GM23338 (cell line): ENCODE measurements around the gene PIK3IP1. TPM values are rescaled to one million over a fixed set of nuclear protein-coding genes. Genes with fewer than 3 reads are reported as not detected.

Experiments
- ATAC-seq: fragments of 200-7000 bp; cut with Tn5 transposase; 3 replicates; pipeline ENCODE4 v1.9.1; 2020
- DNase-seq: peaks from one replicate; pipeline ENCODE4 v3.0.0-alpha.2; 2015; ENCODE audit warnings: low spot score
- H2AFZ ChIP-seq: fragments of 200-600 bp; sonication (generic); 2 replicates; pipeline ENCODE4 v1.8.0; 2016; ENCODE audit warnings: antibody characterized with exemption, mild to moderate bottlenecking, moderate library complexity
- H3F3A ChIP-seq: fragments of 200-600 bp; sonication (generic); replicated peaks from 2 replicates; pipeline ENCODE4 v1.8.0; 2017; ENCODE audit warnings: antibody characterized with exemption, mixed run types, low read depth
- H3K27ac ChIP-seq: fragments of 200-600 bp; sonication (generic); 2 replicates; pipeline ENCODE4 v1.6.1; 2016; ENCODE audit warnings: low read depth
- H3K27me3 ChIP-seq: fragments of 200-600 bp; sonication (generic); 2 replicates; pipeline ENCODE4 v1.8.0; 2016; ENCODE audit warnings: mild to moderate bottlenecking, mixed run types, moderate library complexity; ENCODE audit not compliant: insufficient read depth
- H3K36me3 ChIP-seq: fragments of 200-600 bp; sonication (generic); 2 replicates; pipeline ENCODE4 v1.8.0; 2016; ENCODE audit warnings: mild to moderate bottlenecking; ENCODE audit not compliant: insufficient read depth
- H3K4me1 ChIP-seq: fragments of 200-600 bp; sonication (generic); 2 replicates; pipeline ENCODE4 v1.8.0; 2016; ENCODE audit warnings: mild to moderate bottlenecking, moderate library complexity; ENCODE audit not compliant: insufficient read depth
- H3K4me2 ChIP-seq: fragments of 200-600 bp; sonication (generic); 2 replicates; pipeline ENCODE4 v1.7.1; 2017; ENCODE audit warnings: mixed run types
- H3K4me3 ChIP-seq: fragments of 200-600 bp; sonication (generic); 2 replicates; pipeline ENCODE4 v1.6.1; 2016; ENCODE audit warnings: mixed run types
- H3K79me2 ChIP-seq: fragments of 200-600 bp; sonication (generic); replicated peaks from 2 replicates; pipeline ENCODE4 v1.8.0; 2017; ENCODE audit warnings: mild to moderate bottlenecking; ENCODE audit not compliant: insufficient read depth
- H3K9me2 ChIP-seq: fragments of 200-600 bp; sonication (generic); 2 replicates; pipeline ENCODE4 v1.8.0; 2017; ENCODE audit not compliant: insufficient read depth
- H4K20me1 ChIP-seq: fragments of 200-600 bp; sonication (generic); replicated peaks from 2 replicates; pipeline ENCODE4 v1.8.0; 2017; ENCODE audit warnings: mild to moderate bottlenecking; ENCODE audit not compliant: insufficient read depth
- H3K27ac Mint-ChIP-seq: 2 replicates; pipeline ENCODE4 v1.8.0; 2020; ENCODE audit warnings: inconsistent platforms, mild to moderate bottlenecking, moderate library complexity, mixed read lengths
- H3K27me3 Mint-ChIP-seq: 3 replicates; pipeline ENCODE4 v1.8.0; 2022; ENCODE audit warnings: low read depth, mild to moderate bottlenecking, moderate library complexity, mixed read lengths, inconsistent platforms; ENCODE audit not compliant: insufficient read depth, poor library complexity
- H3K36me3 Mint-ChIP-seq: 3 replicates; pipeline ENCODE4 v1.8.0; 2021; ENCODE audit warnings: low read depth, mild to moderate bottlenecking, inconsistent platforms, moderate library complexity, mixed read lengths
- H3K4me1 Mint-ChIP-seq: 3 replicates; pipeline ENCODE4 v1.8.0; 2020; ENCODE audit warnings: mild to moderate bottlenecking, inconsistent platforms, mixed read lengths
- H3K4me3 Mint-ChIP-seq: 3 replicates; pipeline ENCODE4 v1.8.0; 2021; ENCODE audit warnings: moderate library complexity, mild to moderate bottlenecking, inconsistent platforms, mixed read lengths
- H3K9me3 Mint-ChIP-seq: 3 replicates; pipeline ENCODE4 v1.8.0; 2020; ENCODE audit warnings: moderate library complexity, mild to moderate bottlenecking, inconsistent platforms, mixed read lengths
- ETS1 ChIP-seq: IDR thresholded peaks from 2 replicates; pipeline ENCODE4 v1.6.1; 2016; ENCODE audit warnings: antibody characterized with exemption
- EZH2phosphoT487 ChIP-seq: fragments of 200-600 bp; sonication (generic); IDR thresholded peaks from one replicate; pipeline ENCODE4 v1.8.1; 2018; ENCODE audit warnings: antibody characterized with exemption; ENCODE audit not compliant: unreplicated experiment
- POLR2AphosphoS5 ChIP-seq: IDR thresholded peaks from 2 replicates; pipeline ENCODE4 v1.6.1; 2016; ENCODE audit warnings: antibody characterized with exemption, low read depth
- REST ChIP-seq: IDR thresholded peaks from one replicate; pipeline ENCODE4 v1.6.1; 2018; ENCODE audit warnings: antibody characterized with exemption; ENCODE audit not compliant: unreplicated experiment
- ZNF114 ChIP-seq: fragments of 250-450 bp; sonication (Bioruptor Pico); IDR thresholded peaks from 2 replicates; pipeline ENCODE4 v1.5.0; 2020; ENCODE audit warnings: mild to moderate bottlenecking, moderate library complexity
- ZNF331 ChIP-seq: fragments of 250-450 bp; sonication (Bioruptor Pico); IDR thresholded peaks from 2 replicates; pipeline ENCODE4 v1.5.0; 2020; ENCODE audit warnings: low read depth, mild to moderate bottlenecking, moderate library complexity
- polyA plus RNA-seq: library from polyadenylated mRNA; unstranded; fragments of >200 nt; fragmentation: Nextera tagmentation; extraction: Ambion mirVana; gene quantifications from 2 replicates; pipeline ENCODE4 v1.2.1, GENCODE V29; 2016
- total RNA-seq: library from RNA; depleted of rRNA; stranded (reverse); fragments of >200 nt; shearing (Covaris generic); gene quantifications from 2 replicates; pipeline ENCODE4 v1.2.3, GENCODE V29; 2014
- TF ChIP-seq, protein P1 (sequence below), 2 experiments: fragments of 200-600 bp in 1 of 2; sonication (generic) in 1 of 2; conservative IDR thresholded peaks; 2 replicates each; pipeline versions ENCODE4 v1.5.1 to v1.6.1; 2016 to 2017; ENCODE audit warnings: antibody characterized with exemption in 2 of 2, low read depth in 2 of 2, mild to moderate bottlenecking in 2 of 2, moderate library complexity in 1 of 2

The PIK3IP1 gene
- total and polyA plus RNA-seq, 2 experiments from 2014 or later: 1.1 to 2.2 TPM

DNA sequence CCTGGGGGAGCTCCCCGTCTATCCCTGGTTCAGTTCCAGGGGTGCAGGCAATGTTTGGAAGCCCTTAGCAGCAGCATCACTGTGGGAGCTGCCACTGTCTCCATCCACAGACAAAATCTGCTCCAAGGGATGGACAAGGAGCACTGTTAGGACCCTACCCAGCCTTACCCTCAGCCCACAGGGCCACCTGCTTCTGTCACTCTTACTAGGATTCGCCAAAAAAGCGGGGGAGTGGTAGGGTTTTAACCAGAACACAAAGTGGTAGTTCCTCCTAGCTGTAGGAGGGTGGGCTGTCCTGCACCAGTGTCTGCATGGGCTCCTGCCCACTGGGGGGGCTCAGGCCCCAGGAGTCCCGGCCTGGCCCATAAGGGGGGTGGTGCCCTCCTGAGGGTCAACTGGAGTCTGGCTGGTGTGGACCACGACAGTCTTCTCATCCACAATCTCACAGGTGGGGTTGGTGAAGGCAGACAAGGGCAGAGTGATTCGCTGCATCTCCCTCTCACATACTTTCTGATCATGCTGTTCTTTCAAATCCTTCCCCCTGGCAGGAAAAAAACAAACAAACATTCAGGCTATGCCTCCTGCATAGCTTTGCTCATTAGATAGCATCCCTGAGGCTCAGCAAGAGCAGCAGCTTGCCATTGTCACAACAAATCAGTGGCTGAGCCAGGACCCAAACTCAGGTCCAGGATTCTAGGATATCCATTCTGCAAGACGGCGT is 9.4 kb downstream of the PIK3IP1 start:
- Histone ChIP-seq H2AFZ (no peak overlapping the region), H3K4me3 (no peak overlapping the region), H3K9me2 (no peaks in the 10 kb centered on the region), H3K4me2 (no peak overlapping the region), H3K79me2 (no peaks in the 10 kb centered on the region), H4K20me1 (no peaks in the 10 kb centered on the region), H3F3A (no peaks in the 10 kb centered on the region), H3K4me1 (no peaks in the 10 kb centered on the region), H3K36me3 (no peaks in the 10 kb centered on the region; the same call in 1 of the 2 replicates), H3K27ac (no peak overlapping the region), H3K27me3 (no peaks in the 10 kb centered on the region)
- ATAC-seq (no peak), DNase-seq (no peak)
- TF ChIP-seq, protein P1, sequence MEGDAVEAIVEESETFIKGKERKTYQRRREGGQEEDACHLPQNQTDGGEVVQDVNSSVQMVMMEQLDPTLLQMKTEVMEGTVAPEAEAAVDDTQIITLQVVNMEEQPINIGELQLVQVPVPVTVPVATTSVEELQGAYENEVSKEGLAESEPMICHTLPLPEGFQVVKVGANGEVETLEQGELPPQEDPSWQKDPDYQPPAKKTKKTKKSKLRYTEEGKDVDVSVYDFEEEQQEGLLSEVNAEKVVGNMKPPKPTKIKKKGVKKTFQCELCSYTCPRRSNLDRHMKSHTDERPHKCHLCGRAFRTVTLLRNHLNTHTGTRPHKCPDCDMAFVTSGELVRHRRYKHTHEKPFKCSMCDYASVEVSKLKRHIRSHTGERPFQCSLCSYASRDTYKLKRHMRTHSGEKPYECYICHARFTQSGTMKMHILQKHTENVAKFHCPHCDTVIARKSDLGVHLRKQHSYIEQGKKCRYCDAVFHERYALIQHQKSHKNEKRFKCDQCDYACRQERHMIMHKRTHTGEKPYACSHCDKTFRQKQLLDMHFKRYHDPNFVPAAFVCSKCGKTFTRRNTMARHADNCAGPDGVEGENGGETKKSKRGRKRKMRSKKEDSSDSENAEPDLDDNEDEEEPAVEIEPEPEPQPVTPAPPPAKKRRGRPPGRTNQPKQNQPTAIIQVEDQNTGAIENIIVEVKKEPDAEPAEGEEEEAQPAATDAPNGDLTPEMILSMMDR (conservative IDR thresholded peaks at IDR 0.05; ENCODE audit: low read depth in 2 of 2): no peak
- TF ChIP-seq EZH2phosphoT487 (no peak), POLR2AphosphoS5 (no peak), REST (no peak), ETS1 (no peak), ZNF114 (CRISPR knock-in tag) (no peak), ZNF331 (CRISPR knock-in tag) (no peak)
- Mint-ChIP-seq H3K9me3 (no peaks in the 10 kb centered on the region), H3K4me1 (peaks cover 11% of the 10 kb centered on the region), H3K4me3 (no peak overlapping the region), H3K27ac (no peak overlapping the region), H3K27me3 (peaks cover 4% of the 10 kb centered on the region), H3K36me3 (peaks cover 3% of the 10 kb centered on the region; the same call in 2 of the 3 replicates)

DNA sequence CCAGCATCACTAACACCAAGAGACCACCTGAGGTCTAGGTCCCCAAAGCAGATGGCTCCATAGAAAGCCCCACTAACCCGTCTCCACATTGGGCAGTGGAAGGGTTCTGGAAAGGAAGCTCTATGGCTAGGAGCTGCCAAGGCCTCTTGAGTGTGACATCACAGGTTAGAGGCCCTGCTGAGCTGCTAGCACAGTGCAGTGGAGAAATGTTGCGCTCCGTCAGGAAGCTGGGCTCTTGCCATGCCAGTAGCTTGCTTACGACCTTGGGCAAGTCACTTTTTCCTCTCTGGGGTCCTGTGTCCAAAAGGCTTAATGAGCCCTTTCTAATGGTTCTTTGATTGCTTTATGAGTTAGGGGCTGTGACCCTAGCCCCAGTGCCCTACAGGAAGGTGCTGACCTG is 10.6 kb downstream of the PIK3IP1 start:
- peaks cover 8% of the 10 kb centered on the region; the same call in 2 of the 3 replicates for H3K36me3 Mint-ChIP-seq
- no peaks in the 10 kb centered on the region for H3K27me3 ChIP-seq
- no peaks in the 10 kb centered on the region for H3K9me3 Mint-ChIP-seq
- H2AFZ ChIP-seq: no peak overlapping the region
- peaks cover 11% of the 10 kb centered on the region for H3K4me1 Mint-ChIP-seq
- H4K20me1 ChIP-seq: no peaks in the 10 kb centered on the region
- DNase-seq (no peak), ATAC-seq (no peak)
- no peak overlapping the region for H3K4me3 Mint-ChIP-seq
- no peak for TF ChIP-seq REST
- H3K9me2 ChIP-seq: no peaks in the 10 kb centered on the region
- H3K27me3 Mint-ChIP-seq: peaks cover 4% of the 10 kb centered on the region
- H3F3A ChIP-seq: no peaks in the 10 kb centered on the region
- H3K4me3 ChIP-seq: no peak overlapping the region
- no peak overlapping the region for H3K27ac Mint-ChIP-seq
- no peak overlapping the region for H3K4me2 ChIP-seq
- peaks cover 3% of the 10 kb centered on the region for H3K36me3 ChIP-seq
- no peak overlapping the region for H3K27ac ChIP-seq
- H3K4me1 ChIP-seq: no peaks in the 10 kb centered on the region
- H3K79me2 ChIP-seq: no peaks in the 10 kb centered on the region
